ENCODE results near the gene SLC13A5. TPM values are rescaled to one million over a fixed set of nuclear protein-coding genes. Genes with fewer than 3 reads are reported as not detected.

SLC13A5 gene
- total and polyA plus RNA-seq, 11 donors = 0.06 to 0.72 TPM; not detected in 9

- H3K36me3 ChIP-seq = no peaks in the 10 kb centered on the region
- ATAC-seq = no peak
- 86 to 94% (median 91%) methylated on average over 7 to 10 of the region's 10 CpGs for WGBS, 4 donors
- intact Hi-C loops (cut with DNase I) = no loop called here
- H3K27ac ChIP-seq = no peak overlapping the region
- peaks cover 0 to 31% (median 7%) of the 10 kb centered on the region in 9 donors for H3K27me3 ChIP-seq
- TF ChIP-seq POLR2A (IDR thresholded peaks at IDR 0.05) = no peak
- TF ChIP-seq, protein P1, sequence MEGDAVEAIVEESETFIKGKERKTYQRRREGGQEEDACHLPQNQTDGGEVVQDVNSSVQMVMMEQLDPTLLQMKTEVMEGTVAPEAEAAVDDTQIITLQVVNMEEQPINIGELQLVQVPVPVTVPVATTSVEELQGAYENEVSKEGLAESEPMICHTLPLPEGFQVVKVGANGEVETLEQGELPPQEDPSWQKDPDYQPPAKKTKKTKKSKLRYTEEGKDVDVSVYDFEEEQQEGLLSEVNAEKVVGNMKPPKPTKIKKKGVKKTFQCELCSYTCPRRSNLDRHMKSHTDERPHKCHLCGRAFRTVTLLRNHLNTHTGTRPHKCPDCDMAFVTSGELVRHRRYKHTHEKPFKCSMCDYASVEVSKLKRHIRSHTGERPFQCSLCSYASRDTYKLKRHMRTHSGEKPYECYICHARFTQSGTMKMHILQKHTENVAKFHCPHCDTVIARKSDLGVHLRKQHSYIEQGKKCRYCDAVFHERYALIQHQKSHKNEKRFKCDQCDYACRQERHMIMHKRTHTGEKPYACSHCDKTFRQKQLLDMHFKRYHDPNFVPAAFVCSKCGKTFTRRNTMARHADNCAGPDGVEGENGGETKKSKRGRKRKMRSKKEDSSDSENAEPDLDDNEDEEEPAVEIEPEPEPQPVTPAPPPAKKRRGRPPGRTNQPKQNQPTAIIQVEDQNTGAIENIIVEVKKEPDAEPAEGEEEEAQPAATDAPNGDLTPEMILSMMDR (IDR thresholded peaks at IDR 0.05) = no peak
- H3K9me3 ChIP-seq = no peaks in the 10 kb centered on the region
- H3K4me1 ChIP-seq = no peaks in the 10 kb centered on the region
- no peak for DNase-seq
- H3K4me3 ChIP-seq = no peak overlapping the region
Measured at GRCh38 chr17:6703751-6704150, 9.4 kb downstream of the SLC13A5 start.

DNA sequence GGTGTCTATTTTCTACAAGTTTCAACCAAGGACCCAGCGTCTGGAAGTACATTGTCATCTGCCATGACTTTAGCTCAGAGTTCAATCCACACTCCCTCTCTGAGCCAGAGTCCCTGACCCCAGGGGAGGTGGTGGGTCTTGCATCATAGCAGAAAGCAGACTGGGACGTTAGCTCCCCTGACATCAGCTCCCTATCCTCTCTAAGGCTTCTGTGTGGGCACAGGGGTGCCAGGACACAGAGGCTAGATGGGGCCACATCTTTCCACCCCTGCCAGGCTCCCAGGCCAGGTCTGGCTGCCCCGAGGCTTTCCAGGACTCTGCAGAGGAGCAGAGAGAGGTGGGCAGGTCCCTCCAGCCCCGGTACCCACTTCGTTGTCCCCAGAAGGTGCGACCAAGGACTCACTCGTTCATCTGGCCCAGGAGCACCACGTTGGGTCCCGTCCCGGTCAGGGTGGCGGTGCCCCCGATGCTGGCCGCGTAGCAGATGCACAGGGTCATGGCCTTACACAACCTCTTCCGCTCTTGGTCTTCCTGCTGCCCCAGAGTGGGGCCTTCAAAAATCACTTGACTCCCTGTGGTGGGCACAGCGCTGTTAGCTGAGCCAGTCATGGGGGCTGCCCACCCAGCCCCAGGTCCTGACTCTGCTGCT, 10.5 kb downstream of the SLC13A5 start:
- 90 to 93% (median 91%) methylated on average over 9 to 16 of the region's 16 CpGs for WGBS, 4 donors

GRCh38 chr17:6701719-6702118, 11.4 kb downstream of the SLC13A5 start:
- H3K9me3 ChIP-seq = no peaks in the 10 kb centered on the region
- peaks cover 0 to 14% (median 2%) of the 10 kb centered on the region in 9 donors for H3K27me3 ChIP-seq
- ATAC-seq (no peak), DNase-seq (no peak)
- no peaks in the 10 kb centered on the region for H3K36me3 ChIP-seq
- intact Hi-C loops (cut with DNase I) = no loop called here
- H3K27ac ChIP-seq = no peak overlapping the region
- H3K4me1 ChIP-seq = no peaks in the 10 kb centered on the region
- 25 to 31% (median 27%) methylated on average over 11 of the region's 11 CpGs for WGBS, 4 donors
- H3K4me3 ChIP-seq = no peak overlapping the region
- no peak for TF ChIP-seq POLR2A (IDR thresholded peaks at IDR 0.05)
- TF ChIP-seq, protein P1 (IDR thresholded peaks at IDR 0.05) = peak in 8 of 12 donors; percentile 6 to 40 (median 29)

More for the DNA sequence above, 10.5 kb downstream of the SLC13A5 start:
- Histone ChIP-seq H3K9me3 (no peaks in the 10 kb centered on the region), H3K27ac (no peak overlapping the region), H3K4me3 (no peak overlapping the region), H3K27me3 (peaks cover 0 to 22% (median 2%) of the 10 kb centered on the region in 9 donors), H3K36me3 (no peaks in the 10 kb centered on the region), H3K4me1 (no peaks in the 10 kb centered on the region)
- TF ChIP-seq POLR2A (IDR thresholded peaks at IDR 0.05) = no peak
- TF ChIP-seq, protein P1 (IDR thresholded peaks at IDR 0.05) = no peak
- DNase-seq (no peak), ATAC-seq (no peak)
- intact Hi-C loops (cut with DNase I) = no loop called here

DNA sequence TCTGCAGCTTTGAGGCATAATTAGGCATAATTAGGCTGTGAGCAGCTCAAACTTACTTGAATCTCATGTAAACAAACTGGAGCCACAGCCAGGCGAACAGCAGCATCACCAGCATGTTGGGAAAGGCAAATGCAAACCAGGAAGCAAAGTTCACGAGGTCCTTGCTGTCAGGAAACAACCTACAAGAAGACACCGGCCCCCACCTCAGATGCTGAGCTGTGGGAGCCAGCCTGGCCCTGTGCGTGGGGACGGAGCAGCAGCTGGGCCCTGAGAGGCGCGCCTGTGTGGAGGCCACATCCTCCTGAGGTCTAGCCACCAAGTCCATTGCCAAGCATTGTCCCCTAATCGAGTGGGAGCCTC, 12.2 kb downstream of the SLC13A5 start:
- no peaks in the 10 kb centered on the region for H3K9me3 ChIP-seq
- intact Hi-C loops (cut with DNase I) = no loop called here

More for the DNA sequence above, 12.2 kb downstream of the SLC13A5 start:
- Histone ChIP-seq H3K27me3 (peaks cover 0 to 14% (median 2%) of the 10 kb centered on the region in 9 donors), H3K27ac (no peak overlapping the region), H3K4me1 (no peaks in the 10 kb centered on the region), H3K36me3 (no peaks in the 10 kb centered on the region), H3K4me3 (no peak overlapping the region)
- DNase-seq (no peak), ATAC-seq (no peak)
- no peak for TF ChIP-seq POLR2A (IDR thresholded peaks at IDR 0.05)
- TF ChIP-seq, protein P1 (IDR thresholded peaks at IDR 0.05) = no peak
- WGBS, 4 donors = 69 to 85% (median 78%) methylated on average over 8 of the region's 8 CpGs

Data from heart left ventricle (tissue), 16 donors.